Endothelial cell of umbilical vein (primary cell): Measurements from ENCODE around the gene GNRHR. TPM values are rescaled to one million over a fixed set of nuclear protein-coding genes. Genes with fewer than 3 reads are reported as not detected.

ENCODE experiments used
- BruUV-seq: library from RNA; stranded (reverse); fragments of 400-500 nt; replicated peaks from 2 replicates; lab custom pipeline; 2021; lab: Mats Ljungman, UMichigan
- CTCF ChIA-PET: fragments of 300-600, 350-600 bp; sonication (Branson Sonifier 250); formaldehyde crosslinking; loops from one replicate; lab custom pipeline; 2021; ENCODE audit warnings: antibody characterized with exemption, inconsistent platforms; lab: Charles Lee
- POLR2A ChIA-PET: fragments of 300-600, 350-600 bp; sonication (Branson Sonifier 250); formaldehyde crosslinking; loops from one replicate; lab custom pipeline; 2021; ENCODE audit warnings: antibody characterized with exemption, inconsistent platforms; lab: Charles Lee
- DNase-seq: peaks from one replicate; pipeline ENCODE4 v3.0.0-alpha.2; 2011; ENCODE audit warnings: low read depth, low spot score
- FAIRE-seq: peaks from 2 replicates; lab custom pipeline; 2011; peaks lifted over from hg19 to GRCh38; lab: Jason Lieb, UNC
- H2AFZ ChIP-seq: 2 replicates; pipeline ENCODE4 v1.6.0; 2012; ENCODE audit warnings: low read depth, low read length, control low read depth, inconsistent platforms
- H3K27ac ChIP-seq: 2 replicates; pipeline ENCODE4 v1.5.1; 2011; ENCODE audit warnings: low read depth, mild to moderate bottlenecking, control low read depth, low read length, moderate library complexity; ENCODE audit not compliant: insufficient read depth
- H3K27me3 ChIP-seq, 2 experiments: 2 replicates each; pipeline versions ENCODE4 v1.6.0 to v1.6.1; 2011; ENCODE audit warnings: low read length in 2 of 2, mixed read lengths in 1 of 2; ENCODE audit not compliant: control insufficient read depth in 2 of 2, insufficient read depth in 2 of 2
- H3K36me3 ChIP-seq, 2 experiments: 2 replicates in 1 of 2; 3 replicates in 1 of 2; pipeline ENCODE4 v1.5.1; 2011; ENCODE audit warnings: low read length in 2 of 2, mild to moderate bottlenecking in 1 of 2, moderate library complexity in 1 of 2; ENCODE audit not compliant: control insufficient read depth in 2 of 2, insufficient read depth in 2 of 2; ENCODE audit errors: extremely low read depth in 1 of 2
- H3K4me1 ChIP-seq: 3 replicates; pipeline ENCODE4 v1.5.1; 2011; ENCODE audit warnings: mild to moderate bottlenecking, low read length; ENCODE audit not compliant: control insufficient read depth, insufficient read depth; ENCODE audit errors: extremely low read depth
- H3K4me2 ChIP-seq: 2 replicates; pipeline ENCODE4 v1.6.1; 2011; ENCODE audit warnings: low read length, control low read depth, mixed read lengths; ENCODE audit not compliant: insufficient read depth
- H3K4me3 ChIP-seq, 3 experiments: fragments of 200-600 bp in 1 of 3; sonication (generic), shearing (Covaris generic) in 1 of 3; replicated peaks in 1 of 3; 2 replicates each; pipeline ENCODE4 v1.5.1; 2011 to 2016; ENCODE audit warnings: control low read depth in 3 of 3, low read length in 3 of 3, mild to moderate bottlenecking in 2 of 3, inconsistent platforms in 1 of 3, low read depth in 1 of 3, moderate library complexity in 1 of 3; ENCODE audit not compliant: insufficient read depth in 1 of 3
- H3K79me2 ChIP-seq: 2 replicates; pipeline ENCODE4 v1.6.0; 2012; ENCODE audit warnings: low read length, inconsistent platforms; ENCODE audit not compliant: control insufficient read depth, insufficient read depth
- H3K9ac ChIP-seq: replicated peaks from 2 replicates; pipeline ENCODE3; 2011; ENCODE audit warnings: low read length, control low read depth; ENCODE audit not compliant: insufficient read depth; ENCODE audit errors: extremely low read depth
- H3K9me1 ChIP-seq: replicated peaks from 3 replicates; pipeline ENCODE4 v1.6.0; 2011; ENCODE audit warnings: mild to moderate bottlenecking, low read length; ENCODE audit not compliant: control insufficient read depth, insufficient read depth; ENCODE audit errors: extremely low read depth
- H3K9me3 ChIP-seq: replicated peaks from 2 replicates; pipeline ENCODE4 v1.5.1; 2012; ENCODE audit warnings: low read length, inconsistent platforms; ENCODE audit not compliant: control insufficient read depth, insufficient read depth
- H4K20me1 ChIP-seq: replicated peaks from 2 replicates; pipeline ENCODE3; 2011; ENCODE audit warnings: mild to moderate bottlenecking, low read length; ENCODE audit not compliant: control insufficient read depth, insufficient read depth; ENCODE audit errors: extremely low read depth
- EZH2 ChIP-seq: IDR thresholded peaks from 2 replicates; pipeline ENCODE4 v1.6.1; 2012; ENCODE audit warnings: borderline replicate concordance, low read depth, mild to moderate bottlenecking, moderate library complexity, low read length, inconsistent platforms; ENCODE audit not compliant: severe bottlenecking
- GATA2 ChIP-seq: IDR thresholded peaks from 2 replicates; pipeline ENCODE4 v1.7.0; 2011; ENCODE audit warnings: low read depth, mild to moderate bottlenecking, moderate library complexity, mixed read lengths, low read length; ENCODE audit not compliant: insufficient read length, insufficient read depth
- JUN ChIP-seq: IDR thresholded peaks from 2 replicates; pipeline ENCODE4 v1.6.1; 2011; ENCODE audit warnings: borderline replicate concordance, low read depth; ENCODE audit not compliant: insufficient read length, insufficient read depth
- MYC ChIP-seq: IDR thresholded peaks from one replicate; pipeline ENCODE4 v1.6.1; 2011; ENCODE audit warnings: mild to moderate bottlenecking, low read depth, low read length
- POLR2A ChIP-seq: IDR thresholded peaks from 2 replicates; pipeline ENCODE4 v1.6.1; 2012; ENCODE audit warnings: low read depth, mild to moderate bottlenecking, control low read depth, low read length
- POLR2AphosphoS5 ChIP-seq: IDR thresholded peaks from 2 replicates; pipeline ENCODE4 v1.6.1; 2012; ENCODE audit warnings: low read depth, mild to moderate bottlenecking, control low read depth, low read length, moderate library complexity; ENCODE audit not compliant: insufficient read depth
- dilution Hi-C: fragments of 300-500 bp; cut with MboI; formaldehyde crosslinking; loops from one replicate; pipeline ENCODE4 v1.15.0; 2019; ENCODE audit warnings: low sequenced_read_pairs; ENCODE audit not compliant: extremely low pct_ligation_motif_present
- intact Hi-C: fragments of 100-400 bp; cut with micrococcal nuclease; formaldehyde crosslinking; loops from one replicate; pipeline ENCODE4 v1.10.0; 2022
- polyA plus RNA-seq, 4 experiments: library from polyadenylated mRNA; depleted of rRNA in 3 of 4; stranded (reverse) in 3 of 4; unstranded in 1 of 4; fragments of >200 nt; gene quantifications; 2 replicates each; pipeline versions ENCODE4 v1.2.1 to v1.2.3, GENCODE V29; 2011 to 2012; ENCODE audit warnings: missing spikeins in 1 of 4
- total RNA-seq: library from RNA; stranded (reverse); gene quantifications from 2 replicates; pipeline ENCODE4 v1.2.3, GENCODE V29; 2021

GNRHR gene
- total and polyA plus RNA-seq, 2 donors (not counting 3 experiments of a cell fraction or from before 2014, with no cell fraction given), result not detected

GRCh38 chr4:67721315-67721769, 32.8 kb downstream of the GNRHR start:
- ChIA-PET CTCF (interaction anchor here (1.0 to 1.9 kb wide), 3 partner anchors 20 to 25 kb away, joined by 3 to 8 read pairs (median 8); partner anchors contain the start of gene UBA6), POLR2A (no interaction called here)
- DNase-seq (no peak), FAIRE-seq (peak; percentile 31)
- H3K4me3 ChIP-seq, result no peak overlapping the region
- no peak overlapping the region for H3K9ac ChIP-seq
- dilution Hi-C loops (no loop called here), intact Hi-C loops (no loop called here)
- no peaks in the 10 kb centered on the region for H3K36me3 ChIP-seq
- H3K79me2 ChIP-seq, result no peaks in the 10 kb centered on the region
- H3K9me1 ChIP-seq, result no peaks in the 10 kb centered on the region
- peaks cover 5% of the 10 kb centered on the region for H3K4me1 ChIP-seq
- no peaks in the 10 kb centered on the region for H3K9me3 ChIP-seq
- BruUV-seq, result no TSS peak
- TF ChIP-seq POLR2AphosphoS5, result no peak
- TF ChIP-seq EZH2, result no peak
- no peak overlapping the region for H3K4me2 ChIP-seq
- no peaks in the 10 kb centered on the region for H3K27me3 ChIP-seq
- no peaks in the 10 kb centered on the region for H4K20me1 ChIP-seq
- peak overlapping the region; percentile 16 for H3K27ac ChIP-seq
- no peak overlapping the region for H2AFZ ChIP-seq

- H3K27ac ChIP-seq, result no peak overlapping the region
- no peaks in the 10 kb centered on the region for H3K9me1 ChIP-seq
- no peaks in the 10 kb centered on the region for H4K20me1 ChIP-seq
- no peak overlapping the region for H3K4me3 ChIP-seq
- no peak overlapping the region for H3K9ac ChIP-seq
- no TSS peak for BruUV-seq
- ChIA-PET CTCF (interaction anchor here (1.9 kb wide), 1 partner anchor 25 kb away, joined by 8 read pairs; no protein-coding TSS in a partner anchor), POLR2A (no interaction called here)
- intact Hi-C loops, result no loop called here
- H3K9me3 ChIP-seq, result no peaks in the 10 kb centered on the region
- H3K27me3 ChIP-seq, result no peaks in the 10 kb centered on the region
- H3K4me1 ChIP-seq, result peaks cover 5% of the 10 kb centered on the region
- no peak for TF ChIP-seq MYC
- no peak for TF ChIP-seq POLR2A
- no peak for TF ChIP-seq JUN
- no peak for TF ChIP-seq GATA2
- FAIRE-seq (no peak), DNase-seq (no peak)
- dilution Hi-C loops, result no loop called here
- no peak overlapping the region for H3K4me2 ChIP-seq
- no peaks in the 10 kb centered on the region for H3K79me2 ChIP-seq
- H3K36me3 ChIP-seq, result no peaks in the 10 kb centered on the region
- H2AFZ ChIP-seq, result no peak overlapping the region
Measured at GRCh38 chr4:67719953-67720617, 34.1 kb downstream of the GNRHR start.
